Inferior parietal cortex (tissue), 1 donor: ENCODE measurements around the gene MAPK11.
"Not testable (repeated sequence)": the region's sequence is repeated elsewhere in the genome, so short reads cannot be mapped to it uniquely, and the experiment has no call there.

Experiments
- DNase-seq: peaks from one replicate; pipeline ENCODE4 v3.0.0-alpha.2; 2016; ENCODE audit errors: extremely low spot score

The MAPK11 gene

GRCh38 chr22:50276143-50276542 lies 6.0 kb upstream of the MAPK11 start:
- DNase-seq: peak; percentile 77

GRCh38 chr22:50275181-50276055 lies 5.2 kb upstream of the MAPK11 start:
- DNase-seq: no peak

- no peak for DNase-seq
Observed at GRCh38 chr22:50274771-50275170, 4.6 kb upstream of the MAPK11 start.

- DNase-seq: peak; percentile 40
Observed at GRCh38 chr22:50274311-50274710, 4.1 kb upstream of the MAPK11 start.

GRCh38 chr22:50273781-50274180 lies 3.6 kb upstream of the MAPK11 start:
- DNase-seq: not testable (repeated sequence)

- DNase-seq: not testable (repeated sequence)
Observed at GRCh38 chr22:50273352-50273751, 3.2 kb upstream of the MAPK11 start.

- no peak for DNase-seq
Observed at GRCh38 chr22:50272044-50272802, 2.0 kb upstream of the MAPK11 start.

- DNase-seq: no peak
Observed at GRCh38 chr22:50271519-50271970, 1.4 kb upstream of the MAPK11 start.

GRCh38 chr22:50270666-50271394 lies 650 bp upstream of the MAPK11 start:
- DNase-seq: no peak

GRCh38 chr22:50269573-50269969 lies 609 bp downstream of the MAPK11 start:
- no peak for DNase-seq

GRCh38 chr22:50268655-50269113 lies 1.5 kb downstream of the MAPK11 start:
- no peak for DNase-seq

- DNase-seq: no peak
Observed at GRCh38 chr22:50267591-50268390, 2.4 kb downstream of the MAPK11 start.

- no peak for DNase-seq
Observed at GRCh38 chr22:50266994-50267393, 3.2 kb downstream of the MAPK11 start.

GRCh38 chr22:50264946-50265669 lies 5.1 kb downstream of the MAPK11 start:
- DNase-seq: no peak

GRCh38 chr22:50264104-50264745 lies 6.0 kb downstream of the MAPK11 start:
- no peak for DNase-seq

- DNase-seq: no peak
Observed at GRCh38 chr22:50262973-50263617, 7.1 kb downstream of the MAPK11 start.

- DNase-seq: no peak
Observed at GRCh38 chr22:50262460-50262911, 7.7 kb downstream of the MAPK11 start.

- DNase-seq: no peak
Observed at GRCh38 chr22:50261615-50262459, 8.3 kb downstream of the MAPK11 start, which contains the start of gene MAPK12. Gene MAPK12 (minus strand): TSS chr22:50261683. CDS start chr22:50261509, 174 bp downstream.
